Natural killer cell (primary cell): ENCODE results near the gene ZNF33A. TPM values are rescaled to one million over a fixed set of nuclear protein-coding genes. Genes with fewer than 3 reads are reported as not detected.
"Not testable (repeated sequence)": the region's sequence is repeated elsewhere in the genome, so short reads cannot be mapped to it uniquely, and the experiment has no call there.

Experiments used
- ATAC-seq, 3 donors: fragments of 150-1000 bp in 2 of 3; fragments of 200-7000 bp in 1 of 3; cut with Tn5 transposase; 1 replicate in 1 of 3; 2 replicates in 2 of 3; pipeline ENCODE4 v1.10.0; 2021; ENCODE audit warnings: mild to moderate bottlenecking in 2 of 3, moderate library complexity in 2 of 3
- DNase-seq, 2 donors: peaks; one replicate each; pipeline versions ENCODE4 v3.0.0 to v3.0.0-alpha.2; 2013 to 2021; ENCODE audit warnings: mixed read lengths in 1 of 2
- H3K27ac ChIP-seq: one replicate; pipeline ENCODE4 v1.5.1; 2013; ENCODE audit warnings: mild to moderate bottlenecking, low read length
- H3K27me3 ChIP-seq: one replicate; pipeline ENCODE4 v1.6.1; 2013; ENCODE audit warnings: low read length; ENCODE audit not compliant: control insufficient read depth, insufficient read depth
- H3K36me3 ChIP-seq: one replicate; pipeline ENCODE4 v1.6.1; 2013; ENCODE audit warnings: low read length; ENCODE audit not compliant: control insufficient read depth, insufficient read depth
- H3K4me1 ChIP-seq: one replicate; pipeline ENCODE4 v1.6.1; 2013; ENCODE audit warnings: low read length; ENCODE audit not compliant: control insufficient read depth, insufficient read depth
- H3K4me3 ChIP-seq: one replicate; pipeline ENCODE4 v1.5.1; 2013; ENCODE audit warnings: low read length
- H3K9me3 ChIP-seq: one replicate; pipeline ENCODE4 v1.6.1; 2013; ENCODE audit warnings: low read length; ENCODE audit not compliant: control insufficient read depth, insufficient read depth
- H3K27ac Mint-ChIP-seq, 2 donors: one replicate each; pipeline ENCODE4 v1.8.0; 2022; ENCODE audit warnings: mild to moderate bottlenecking in 2 of 2, mixed read lengths in 2 of 2, moderate library complexity in 1 of 2
- H3K27me3 Mint-ChIP-seq, 2 donors: one replicate each; pipeline ENCODE4 v1.8.0; 2022; ENCODE audit warnings: low read depth in 2 of 2, mixed read lengths in 2 of 2
- H3K36me3 Mint-ChIP-seq: one replicate; pipeline ENCODE4 v1.8.0; 2022; ENCODE audit warnings: mixed read lengths
- H3K4me1 Mint-ChIP-seq, 2 donors: one replicate each; pipeline ENCODE4 v1.8.0; 2022; ENCODE audit warnings: mixed read lengths in 2 of 2
- H3K4me3 Mint-ChIP-seq: one replicate; pipeline ENCODE4 v1.8.0; 2022; ENCODE audit warnings: mild to moderate bottlenecking, moderate library complexity, mixed read lengths
- H3K9me3 Mint-ChIP-seq, 2 donors: one replicate each; pipeline ENCODE4 v1.8.0; 2022; ENCODE audit warnings: mixed read lengths in 2 of 2
- CTCF ChIP-seq: fragments of 200-600 bp; IDR thresholded peaks from one replicate; pipeline ENCODE4 v1.8.0; 2022; ENCODE audit warnings: antibody characterized with exemption
- WGBS: methylation state at CpG from one replicate; pipeline ENCODE4 v1.1.7; 2013; ENCODE audit warnings: missing lambda C conversion rate; ENCODE audit not compliant: insufficient coverage; 5-methylcytosine and 5-hydroxymethylcytosine counted together
- intact Hi-C: fragments of 100-400 bp; cut with micrococcal nuclease; formaldehyde crosslinking; loops from one replicate; pipeline ENCODE4 v1.14.2; 2022
- total RNA-seq, 4 donors: library from RNA; stranded (reverse); fragments of 120-200 nt in 1 of 4; gene quantifications; one replicate each; pipeline versions ENCODE4 v1.2.3 to v1.2.4, GENCODE V29; 2013 to 2022

The ZNF33A gene
- total RNA-seq, 3 donors from 2014 or later (not counting 1 experiment from before 2014, with no cell fraction given), result 31.2 to 44.7 (median 34.1) TPM

- H3K36me3 Mint-ChIP-seq, result no peaks in the 10 kb centered on the region
- H3K4me3 Mint-ChIP-seq, result no peak overlapping the region
- ATAC-seq, result no peak
- intact Hi-C loops, result no loop called here
- peaks cover 0 to 2% of the 10 kb centered on the region in 2 donors for H3K9me3 Mint-ChIP-seq
- Histone ChIP-seq H3K4me1 (no peaks in the 10 kb centered on the region), H3K27ac (no peak overlapping the region), H3K9me3 (peaks cover 8% of the 10 kb centered on the region), H3K4me3 (no peak overlapping the region), H3K27me3 (no peaks in the 10 kb centered on the region), H3K36me3 (no peaks in the 10 kb centered on the region)
- TF ChIP-seq CTCF, result no peak
- peaks cover 0 to 6% of the 10 kb centered on the region in 2 donors for H3K4me1 Mint-ChIP-seq
- DNase-seq, result no peak
- H3K27ac Mint-ChIP-seq, result no peak overlapping the region
- H3K27me3 Mint-ChIP-seq, result peaks cover 3 to 8% of the 10 kb centered on the region in 2 donors
These were observed 62.1 kb downstream of the ZNF33A start for GRCh38 chr10:38072552-38072951.

GRCh38 chr10:38076687-38077086, 66.2 kb downstream of the ZNF33A start:
- TF ChIP-seq CTCF, result no peak
- H3K27ac Mint-ChIP-seq, result no peak overlapping the region
- H3K9me3 Mint-ChIP-seq, result peaks cover 0 to 4% of the 10 kb centered on the region in 2 donors
- Histone ChIP-seq H3K4me3 (no peak overlapping the region), H3K27ac (no peak overlapping the region), H3K4me1 (no peaks in the 10 kb centered on the region), H3K27me3 (peaks cover 2% of the 10 kb centered on the region), H3K36me3 (no peaks in the 10 kb centered on the region), H3K9me3 (peaks cover 10% of the 10 kb centered on the region)
- peaks cover 12 to 15% of the 10 kb centered on the region in 2 donors for H3K27me3 Mint-ChIP-seq
- ATAC-seq (no peak), DNase-seq (no peak)
- no peaks in the 10 kb centered on the region for H3K36me3 Mint-ChIP-seq
- intact Hi-C loops, result no loop called here
- WGBS, result 83% methylated on average over 2 of the region's 2 CpGs
- H3K4me1 Mint-ChIP-seq, result no peaks in the 10 kb centered on the region
- no peak overlapping the region for H3K4me3 Mint-ChIP-seq

GRCh38 chr10:38093318-38093717, 82.8 kb downstream of the ZNF33A start:
- H3K9me3 Mint-ChIP-seq, H3K27ac ChIP-seq, H3K9me3 ChIP-seq, intact Hi-C loops, ATAC-seq, H3K27me3 Mint-ChIP-seq, H3K27me3 ChIP-seq, H3K36me3 ChIP-seq, DNase-seq: not testable (repeated sequence)
- Mint-ChIP-seq H3K36me3 (peaks cover 11% of the 10 kb centered on the region), H3K4me3 (peak overlapping the region; percentile 95), H3K27ac (peak overlapping the region; percentile 90 to 93), H3K4me1 (peaks cover 30 to 31% of the 10 kb centered on the region in 2 donors)
- H3K4me3 ChIP-seq, result peak overlapping the region; percentile 90
- peaks cover 19% of the 10 kb centered on the region for H3K4me1 ChIP-seq
- WGBS, result 93% methylated on average over 15 of the region's 15 CpGs

GRCh38 chr10:38093816-38094157, 83.3 kb downstream of the ZNF33A start:
- peaks cover 31 to 32% of the 10 kb centered on the region in 2 donors for H3K4me1 Mint-ChIP-seq
- peak overlapping the region; percentile 90 to 93 for H3K27ac Mint-ChIP-seq
- peaks cover 11% of the 10 kb centered on the region for H3K36me3 Mint-ChIP-seq
- Histone ChIP-seq H3K4me3 (peak overlapping the region; percentile 90), H3K27me3 (no peaks in the 10 kb centered on the region), H3K36me3 (peaks cover 7% of the 10 kb centered on the region), H3K9me3 (no peaks in the 10 kb centered on the region), H3K27ac (peak overlapping the region; percentile 94), H3K4me1 (peaks cover 19% of the 10 kb centered on the region)
- 14% methylated on average over 16 of the region's 16 CpGs for WGBS
- no peaks in the 10 kb centered on the region for H3K27me3 Mint-ChIP-seq
- intact Hi-C loops, result loop anchor here (1.0 kb wide), 2 partner anchors 83 to 117 kb away; partner anchors contain the start of genes ZNF25 and ZNF33A
- ATAC-seq, result peak; percentile 0 to 2 (median 0)
- no peak for TF ChIP-seq CTCF
- H3K9me3 Mint-ChIP-seq, result no peaks in the 10 kb centered on the region
- no peak for DNase-seq
- peak overlapping the region; percentile 95 for H3K4me3 Mint-ChIP-seq
